Tibial artery (tissue), 4 donors: ENCODE data around the gene PDX1.

Experiments used
- DNase-seq, 2 donors: peaks; one replicate each; pipeline ENCODE4 v3.0.0-alpha.2; 2019
- H3K27ac ChIP-seq, 2 donors: fragments of 200-600 bp; sonication (generic) in 1 of 2; 1 replicate in 1 of 2; 2 replicates in 1 of 2; pipeline ENCODE4 v1.5.1; 2018 to 2019; ENCODE audit warnings: mild to moderate bottlenecking in 1 of 2
- H3K27me3 ChIP-seq, 2 donors: fragments of 200-600 bp; sonication (generic) in 1 of 2; one replicate each; pipeline versions ENCODE4 v1.5.1 to v1.6.0; 2016 to 2019
- H3K36me3 ChIP-seq, 3 donors: fragments of 200-600 bp; sonication (generic) in 2 of 3; one replicate each; pipeline ENCODE4 v1.5.1; 2016 to 2019; ENCODE audit warnings: mild to moderate bottlenecking in 2 of 3
- H3K4me1 ChIP-seq, 4 donors: fragments of 200-600 bp; sonication (generic) in 2 of 4; 1 replicate in 3 of 4; 2 replicates in 1 of 4; pipeline ENCODE4 v1.5.1; 2016 to 2019
- H3K4me3 ChIP-seq, 2 donors: fragments of 200-600 bp; sonication (generic) in 1 of 2; 1 replicate in 1 of 2; 2 replicates in 1 of 2; pipeline ENCODE4 v1.5.1; 2018 to 2019; ENCODE audit warnings: mild to moderate bottlenecking in 2 of 2
- H3K9me3 ChIP-seq, 3 donors: fragments of 200-600 bp; sonication (generic) in 1 of 3; one replicate each; pipeline ENCODE4 v1.5.1; 2016 to 2019
- intact Hi-C: fragments of 100-400 bp; cut with DNase I; formaldehyde crosslinking; loops from one replicate; pipeline ENCODE4 v1.15.0; 2023; ENCODE audit warnings: low total_unique reads
- TF ChIP-seq, protein P1 (sequence below), 2 experiments: fragments of 200-600 bp in 1 of 2; fragments of 450-650 bp in 1 of 2; IDR thresholded peaks; one replicate each; pipeline ENCODE4 v1.5.1; 2017 to 2019; ENCODE audit warnings: antibody characterized with exemption in 2 of 2, mild to moderate bottlenecking in 1 of 2, moderate library complexity in 1 of 2

PDX1 gene

DNA sequence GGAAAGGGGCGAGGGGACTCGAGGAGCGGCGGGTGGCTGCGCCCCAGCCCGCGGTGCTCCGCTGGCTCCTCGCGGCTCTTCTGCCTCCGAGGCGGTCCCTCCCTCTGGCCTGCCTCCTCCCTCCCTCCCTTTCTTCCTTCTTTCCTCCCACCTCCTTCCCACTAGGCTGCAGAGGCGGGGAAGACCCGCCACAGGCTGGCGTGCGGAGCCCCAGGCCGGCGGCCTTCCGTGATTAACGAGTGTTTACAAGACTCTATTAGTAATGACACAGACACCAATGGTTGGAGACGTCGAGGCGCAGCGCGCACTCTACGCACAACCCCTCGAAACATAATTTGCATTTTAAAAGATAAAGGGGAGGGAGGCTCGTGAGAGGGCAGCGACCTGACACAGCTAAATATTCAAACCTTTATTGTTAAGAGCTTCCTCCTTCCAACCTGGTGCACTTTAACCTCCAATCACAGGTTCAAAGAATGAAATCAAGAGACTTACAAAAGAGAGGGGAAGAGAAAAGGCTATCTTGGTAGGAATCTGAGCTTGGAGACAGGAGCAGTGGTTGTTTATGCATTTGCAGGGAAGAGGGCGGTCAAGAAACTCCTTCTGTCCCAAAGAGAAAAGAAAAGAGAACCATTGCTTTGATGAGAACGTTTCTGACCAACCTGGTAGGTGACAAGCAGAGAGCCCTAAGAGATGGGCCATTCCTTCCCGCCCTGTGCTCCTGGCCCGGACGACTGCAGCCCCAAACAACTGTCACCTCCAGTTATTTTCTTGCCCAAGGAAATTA, 49.5 kb downstream of the PDX1 start, which contains the start of gene CDX2:
Gene CDX2, minus strand, starts transcription at position 234 of the 784 bp plus-strand sequence. CDS start 309 bp downstream, outside the sequence.
- no peak within 1 kb of the TSS for H3K27ac ChIP-seq
- TF ChIP-seq, protein P1, sequence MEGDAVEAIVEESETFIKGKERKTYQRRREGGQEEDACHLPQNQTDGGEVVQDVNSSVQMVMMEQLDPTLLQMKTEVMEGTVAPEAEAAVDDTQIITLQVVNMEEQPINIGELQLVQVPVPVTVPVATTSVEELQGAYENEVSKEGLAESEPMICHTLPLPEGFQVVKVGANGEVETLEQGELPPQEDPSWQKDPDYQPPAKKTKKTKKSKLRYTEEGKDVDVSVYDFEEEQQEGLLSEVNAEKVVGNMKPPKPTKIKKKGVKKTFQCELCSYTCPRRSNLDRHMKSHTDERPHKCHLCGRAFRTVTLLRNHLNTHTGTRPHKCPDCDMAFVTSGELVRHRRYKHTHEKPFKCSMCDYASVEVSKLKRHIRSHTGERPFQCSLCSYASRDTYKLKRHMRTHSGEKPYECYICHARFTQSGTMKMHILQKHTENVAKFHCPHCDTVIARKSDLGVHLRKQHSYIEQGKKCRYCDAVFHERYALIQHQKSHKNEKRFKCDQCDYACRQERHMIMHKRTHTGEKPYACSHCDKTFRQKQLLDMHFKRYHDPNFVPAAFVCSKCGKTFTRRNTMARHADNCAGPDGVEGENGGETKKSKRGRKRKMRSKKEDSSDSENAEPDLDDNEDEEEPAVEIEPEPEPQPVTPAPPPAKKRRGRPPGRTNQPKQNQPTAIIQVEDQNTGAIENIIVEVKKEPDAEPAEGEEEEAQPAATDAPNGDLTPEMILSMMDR (IDR thresholded peaks at IDR 0.05) = no peak
- no peak for DNase-seq
- peak within 1 kb of the TSS in 1 of 2 donors; percentile 1 for H3K4me3 ChIP-seq
- intact Hi-C loops = loop anchor here (5.0 kb wide), 1 partner anchor 137 kb away; no protein-coding TSS in a partner anchor
- H3K27me3 ChIP-seq = peaks cover 0 to 100% of the 10 kb centered on the region in 2 donors
- H3K4me1 ChIP-seq = peaks cover 0 to 48% (median 25%) of the 10 kb centered on the region in 4 donors
- H3K36me3 ChIP-seq = no peaks in the 10 kb centered on the region
- H3K9me3 ChIP-seq = no peaks in the 10 kb centered on the region

DNA sequence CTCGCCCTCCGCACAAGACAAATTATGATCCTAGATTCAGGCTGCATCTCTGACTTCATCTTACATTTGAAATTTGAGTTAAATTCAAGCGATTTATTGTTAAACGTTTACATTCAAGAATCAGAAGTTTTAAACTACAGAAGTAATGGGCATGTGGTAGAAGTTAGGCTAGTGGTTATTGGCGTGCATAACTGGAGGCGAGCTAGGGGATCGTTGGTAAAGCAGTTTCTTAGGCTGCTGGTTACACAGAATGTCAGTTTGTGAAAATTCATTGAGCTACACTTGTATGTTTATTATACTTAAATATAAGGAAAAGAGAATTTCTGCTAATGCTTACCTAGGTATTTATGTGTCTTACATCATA, 50.0 kb downstream of the PDX1 start:
- no peaks in the 10 kb centered on the region for H3K36me3 ChIP-seq
- intact Hi-C loops = loop anchor here (5.0 kb wide), 1 partner anchor 138 kb away; no protein-coding TSS in a partner anchor
- no peaks in the 10 kb centered on the region for H3K9me3 ChIP-seq
- H3K27me3 ChIP-seq = peaks cover 0 to 100% of the 10 kb centered on the region in 2 donors
- TF ChIP-seq, protein P1 (IDR thresholded peaks at IDR 0.05) = no peak
- H3K4me1 ChIP-seq = peaks cover 0 to 48% (median 25%) of the 10 kb centered on the region in 4 donors
- no peak for DNase-seq
- H3K27ac ChIP-seq = no peak overlapping the region
- no peak overlapping the region for H3K4me3 ChIP-seq

DNA sequence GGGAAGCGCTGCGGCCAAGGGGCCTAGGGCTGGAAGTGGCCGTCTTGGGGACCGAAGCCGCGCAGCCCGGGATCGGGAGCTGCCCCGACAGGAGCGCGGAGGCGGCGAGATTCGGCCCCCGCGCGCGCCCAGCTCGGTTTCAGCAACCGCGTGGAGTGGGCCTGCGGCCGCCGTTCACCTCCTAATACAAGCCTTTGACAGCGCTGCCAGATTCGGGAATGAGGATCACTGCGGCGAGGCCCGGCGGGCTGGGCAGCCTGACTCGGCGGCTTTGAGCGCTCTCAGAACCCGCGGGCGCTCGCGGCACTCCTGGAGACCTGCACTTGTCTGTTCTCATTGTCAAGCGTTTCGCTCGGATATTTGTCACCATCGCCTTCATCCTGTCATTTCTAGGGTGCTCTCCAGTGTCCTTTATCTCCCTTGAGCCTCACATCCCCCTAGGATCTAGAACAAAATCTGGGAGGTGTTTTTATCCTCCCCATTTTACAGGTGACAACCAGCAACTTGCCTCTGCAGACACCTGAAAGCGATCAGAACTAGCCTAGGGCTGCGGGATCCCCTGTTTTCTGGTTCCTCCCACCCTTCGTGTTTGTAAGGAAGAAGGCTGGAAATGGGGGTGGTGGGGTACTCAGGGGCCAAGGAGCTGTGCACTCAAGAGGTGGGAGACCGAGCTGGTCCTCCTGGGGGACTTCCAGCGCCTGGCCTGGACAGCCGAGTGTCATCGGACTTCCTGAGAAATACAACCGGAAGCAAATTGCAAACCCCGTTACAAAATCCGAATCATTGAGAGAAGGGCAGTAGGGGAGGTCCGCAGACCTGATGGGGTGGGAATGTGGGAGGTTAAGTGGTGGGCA, 50.8 kb downstream of the PDX1 start:
- TF ChIP-seq, protein P1 (IDR thresholded peaks at IDR 0.05) = no peak
- peak in 1 of 2 donors; percentile 23 for DNase-seq
- intact Hi-C loops = no loop called here
- H3K9me3 ChIP-seq = no peaks in the 10 kb centered on the region
- no peak overlapping the region for H3K4me3 ChIP-seq
- peaks cover 0 to 100% of the 10 kb centered on the region in 2 donors for H3K27me3 ChIP-seq
- H3K4me1 ChIP-seq = peaks cover 0 to 48% (median 26%) of the 10 kb centered on the region in 4 donors
- no peak overlapping the region for H3K27ac ChIP-seq
- no peaks in the 10 kb centered on the region for H3K36me3 ChIP-seq

- Histone ChIP-seq H3K9me3 (no peaks in the 10 kb centered on the region), H3K27me3 (peaks cover 0 to 100% of the 10 kb centered on the region in 2 donors), H3K27ac (no peak overlapping the region), H3K4me1 (peaks cover 0 to 47% (median 28%) of the 10 kb centered on the region in 4 donors), H3K36me3 (no peaks in the 10 kb centered on the region), H3K4me3 (no peak overlapping the region)
- TF ChIP-seq, protein P1 (IDR thresholded peaks at IDR 0.05) = no peak
- intact Hi-C loops = no loop called here
- DNase-seq = peak in 1 of 2 donors; percentile 46
These were observed 51.4 kb downstream of the PDX1 start for GRCh38 chr13:27971236-27971645.

DNA sequence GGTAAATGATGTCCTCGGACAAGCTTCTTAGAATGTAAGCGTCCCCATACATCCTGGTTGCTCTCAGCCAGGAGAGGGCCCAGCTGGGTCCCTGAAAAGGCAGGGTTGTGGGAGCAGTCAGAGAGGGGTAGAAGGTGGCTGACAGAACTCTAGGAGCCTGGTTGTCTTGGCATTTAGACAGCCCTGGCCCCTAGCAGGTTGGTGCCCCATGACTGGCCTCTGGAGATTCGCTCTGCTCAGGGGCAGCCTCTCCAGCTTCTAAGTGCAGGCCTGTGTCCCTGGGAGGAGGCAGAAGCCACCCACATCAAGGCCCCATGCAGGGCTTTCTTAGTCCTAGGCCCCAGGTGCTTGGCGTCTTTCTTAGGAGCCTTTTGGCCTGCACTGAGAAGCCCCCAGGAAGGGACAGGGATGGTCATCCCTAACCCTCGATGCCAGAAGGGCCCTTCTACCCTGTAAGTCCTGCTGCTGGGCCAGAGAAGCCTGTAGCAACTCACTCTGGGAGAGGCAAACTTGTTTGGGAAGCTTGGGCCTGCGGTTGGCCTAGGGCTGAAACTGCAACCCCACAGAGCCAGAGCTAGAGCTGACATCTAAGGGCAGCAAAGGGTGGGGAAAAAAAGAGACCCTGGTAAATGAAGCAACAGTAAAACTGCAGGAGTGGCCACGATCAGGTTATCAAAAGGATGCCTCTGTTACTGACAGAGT, 52.1 kb downstream of the PDX1 start:
- TF ChIP-seq, protein P1 (IDR thresholded peaks at IDR 0.05) = no peak
- DNase-seq = peak in 1 of 2 donors; percentile 23
- Histone ChIP-seq H3K4me1 (peaks cover 0 to 41% (median 23%) of the 10 kb centered on the region in 4 donors), H3K36me3 (no peaks in the 10 kb centered on the region), H3K27me3 (peaks cover 0 to 100% of the 10 kb centered on the region in 2 donors), H3K9me3 (no peaks in the 10 kb centered on the region), H3K4me3 (no peak overlapping the region), H3K27ac (no peak overlapping the region)
- intact Hi-C loops = no loop called here
